ENCODE data around the gene R3HCC1L.

- TF ChIP-seq CTCF (tag by site-specific recombination; IDR thresholded peaks at IDR 0.05) (no peak), ZNF26 (tag by site-specific recombination; IDR thresholded peaks at IDR 0.05) (no peak), REST (tag by site-specific recombination; IDR thresholded peaks at IDR 0.05) (no peak), ZNF585B (tag by site-specific recombination; IDR thresholded peaks at IDR 0.05) (no peak), BCL11A (tag by site-specific recombination; IDR thresholded peaks at IDR 0.05; ENCODE audit: low read depth) (no peak), ZNF114 (tag by site-specific recombination; IDR thresholded peaks at IDR 0.05) (no peak), ELK4 (IDR thresholded peaks at IDR 0.05; ENCODE audit: borderline replicate concordance, low read depth, low read length) (no peak), MEIS1 (CRISPR knock-in tag; IDR thresholded peaks at IDR 0.05; ENCODE audit: borderline replicate concordance) (no peak), ZBTB11 (tag by site-specific recombination; conservative IDR thresholded peaks at IDR 0.05; ENCODE audit: low read depth) (no peak), ZNF404 (tag by site-specific recombination; IDR thresholded peaks at IDR 0.05) (no peak)
Measured at GRCh38 chr10:98276311-98276710, 141.9 kb downstream of the R3HCC1L start.

Data from HEK293 (cell line).